ENCODE measurements around the gene CLCN7.

CLCN7 gene

GRCh38 chr16:1451702-1452392 lies 23.0 kb downstream of the CLCN7 start:
- H3K9me3 ChIP-seq (ENCODE audit: insufficient read depth, low read length), result no peaks in the 10 kb centered on the region
- no peaks in the 10 kb centered on the region for H4K20me1 ChIP-seq (ENCODE audit: insufficient read depth, low read length)
- H3K36me3 ChIP-seq (replicated peaks; ENCODE audit: low read depth, low read length), result no peaks in the 10 kb centered on the region
- H3K79me2 ChIP-seq (ENCODE audit: low read length), result no peaks in the 10 kb centered on the region
- no peaks in the 10 kb centered on the region for H3K27me3 ChIP-seq (ENCODE audit: low read depth, low read length)
- H3K4me2 ChIP-seq (ENCODE audit: low read length), result no peak overlapping the region
- no peak overlapping the region for H3K9ac ChIP-seq (ENCODE audit: low read length)
- no peaks in the 10 kb centered on the region for H3K4me1 ChIP-seq (ENCODE audit: low read length)
- H3K4me3 ChIP-seq (ENCODE audit: low read length), result no peak overlapping the region
- H3K27ac ChIP-seq (ENCODE audit: low read length), result no peak overlapping the region
- no peak overlapping the region for H2AFZ ChIP-seq (ENCODE audit: low read depth, low read length)
- TF ChIP-seq CTCF (IDR thresholded peaks at IDR 0.05; ENCODE audit: low read depth, low read length) (no peak), EZH2phosphoT487 (IDR thresholded peaks at IDR 0.05; ENCODE audit: low read depth) (no peak)

- H3K4me2 ChIP-seq (ENCODE audit: low read length), result no peak overlapping the region
- no peaks in the 10 kb centered on the region for H3K27me3 ChIP-seq (ENCODE audit: low read depth, low read length)
- no peaks in the 10 kb centered on the region for H3K79me2 ChIP-seq (ENCODE audit: low read length)
- no peaks in the 10 kb centered on the region for H3K9me3 ChIP-seq (ENCODE audit: insufficient read depth, low read length)
- no peak overlapping the region for H3K9ac ChIP-seq (ENCODE audit: low read length)
- H3K4me3 ChIP-seq (ENCODE audit: low read length), result no peak overlapping the region
- no peak overlapping the region for H2AFZ ChIP-seq (ENCODE audit: low read depth, low read length)
- H3K4me1 ChIP-seq (ENCODE audit: low read length), result no peaks in the 10 kb centered on the region
- H3K27ac ChIP-seq (ENCODE audit: low read length), result no peak overlapping the region
- H4K20me1 ChIP-seq (ENCODE audit: insufficient read depth, low read length), result no peaks in the 10 kb centered on the region
- no peaks in the 10 kb centered on the region for H3K36me3 ChIP-seq (replicated peaks; ENCODE audit: low read depth, low read length)
- TF ChIP-seq EZH2phosphoT487 (IDR thresholded peaks at IDR 0.05; ENCODE audit: low read depth), result no peak
- no peak for TF ChIP-seq CTCF (IDR thresholded peaks at IDR 0.05; ENCODE audit: low read depth, low read length)
Observed at GRCh38 chr16:1450841-1451240, 24.0 kb downstream of the CLCN7 start.

- no peaks in the 10 kb centered on the region for H3K79me2 ChIP-seq (ENCODE audit: low read length)
- H3K4me1 ChIP-seq (ENCODE audit: low read length), result no peaks in the 10 kb centered on the region
- no peak for TF ChIP-seq EZH2phosphoT487 (IDR thresholded peaks at IDR 0.05; ENCODE audit: low read depth)
- no peak for TF ChIP-seq CTCF (IDR thresholded peaks at IDR 0.05; ENCODE audit: low read depth, low read length)
- no peaks in the 10 kb centered on the region for H3K9me3 ChIP-seq (ENCODE audit: insufficient read depth, low read length)
- H3K4me2 ChIP-seq (ENCODE audit: low read length), result no peak overlapping the region
- no peak overlapping the region for H3K4me3 ChIP-seq (ENCODE audit: low read length)
- H3K27me3 ChIP-seq (ENCODE audit: low read depth, low read length), result no peaks in the 10 kb centered on the region
- no peaks in the 10 kb centered on the region for H4K20me1 ChIP-seq (ENCODE audit: insufficient read depth, low read length)
- H3K36me3 ChIP-seq (replicated peaks; ENCODE audit: low read depth, low read length), result no peaks in the 10 kb centered on the region
- H2AFZ ChIP-seq (ENCODE audit: low read depth, low read length), result no peak overlapping the region
- H3K27ac ChIP-seq (ENCODE audit: low read length), result no peak overlapping the region
- no peak overlapping the region for H3K9ac ChIP-seq (ENCODE audit: low read length)
Observed at GRCh38 chr16:1450218-1450617, 24.6 kb downstream of the CLCN7 start.

- H3K36me3 ChIP-seq (replicated peaks; ENCODE audit: low read depth, low read length), result no peaks in the 10 kb centered on the region
- no peak overlapping the region for H3K27ac ChIP-seq (ENCODE audit: low read length)
- no peaks in the 10 kb centered on the region for H3K9me3 ChIP-seq (ENCODE audit: insufficient read depth, low read length)
- H2AFZ ChIP-seq (ENCODE audit: low read depth, low read length), result no peak overlapping the region
- no peak for TF ChIP-seq CTCF (IDR thresholded peaks at IDR 0.05; ENCODE audit: low read depth, low read length)
- no peak for TF ChIP-seq EZH2phosphoT487 (IDR thresholded peaks at IDR 0.05; ENCODE audit: low read depth)
- H3K4me2 ChIP-seq (ENCODE audit: low read length), result no peak overlapping the region
- H3K4me1 ChIP-seq (ENCODE audit: low read length), result no peaks in the 10 kb centered on the region
- no peak overlapping the region for H3K9ac ChIP-seq (ENCODE audit: low read length)
- H3K27me3 ChIP-seq (ENCODE audit: low read depth, low read length), result no peaks in the 10 kb centered on the region
- H4K20me1 ChIP-seq (ENCODE audit: insufficient read depth, low read length), result no peaks in the 10 kb centered on the region
- H3K4me3 ChIP-seq (ENCODE audit: low read length), result no peak overlapping the region
- H3K79me2 ChIP-seq (ENCODE audit: low read length), result no peaks in the 10 kb centered on the region
Observed at GRCh38 chr16:1449201-1449788, 25.5 kb downstream of the CLCN7 start.

Measured in OCI-LY3 (cell line).